ENCODE data around the gene SSX5. TPM values are rescaled to one million over a fixed set of nuclear protein-coding genes. Genes with fewer than 3 reads are reported as not detected.
"Not testable (repeated sequence)": the region's sequence is repeated elsewhere in the genome, so short reads cannot be mapped to it uniquely, and the experiment has no call there.

The SSX5 gene, protein sequence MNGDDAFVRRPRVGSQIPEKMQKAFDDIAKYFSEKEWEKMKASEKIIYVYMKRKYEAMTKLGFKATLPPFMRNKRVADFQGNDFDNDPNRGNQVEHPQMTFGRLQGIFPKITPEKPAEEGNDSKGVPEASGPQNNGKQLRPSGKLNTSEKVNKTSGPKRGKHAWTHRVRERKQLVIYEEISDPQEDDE
- not detected for polyA plus RNA-seq (ENCODE audit: insufficient read length in 12 of 12)
- long read RNA-seq, donor 1, partial matches to known transcripts = 0 of 12 reads
- long read RNA-seq, donor 1, other reads (novel, unspliced or antisense) = 12 of 12 reads
- long read RNA-seq, donor 2 = 0 reads
- long read RNA-seq, donor 3 = 0 reads
- long read RNA-seq, donor 4 = 0 reads
- long read RNA-seq, donor 5 = 0 reads
- long read RNA-seq, donor 6 = 0 reads
- long read RNA-seq, donor 7 = 0 reads
- long read RNA-seq, donor 8 = 0 reads
- long read RNA-seq, donor 9 = 0 reads
- long read RNA-seq, donor 10 = 0 reads
- long read RNA-seq, donor 11 = 0 reads

DNA sequence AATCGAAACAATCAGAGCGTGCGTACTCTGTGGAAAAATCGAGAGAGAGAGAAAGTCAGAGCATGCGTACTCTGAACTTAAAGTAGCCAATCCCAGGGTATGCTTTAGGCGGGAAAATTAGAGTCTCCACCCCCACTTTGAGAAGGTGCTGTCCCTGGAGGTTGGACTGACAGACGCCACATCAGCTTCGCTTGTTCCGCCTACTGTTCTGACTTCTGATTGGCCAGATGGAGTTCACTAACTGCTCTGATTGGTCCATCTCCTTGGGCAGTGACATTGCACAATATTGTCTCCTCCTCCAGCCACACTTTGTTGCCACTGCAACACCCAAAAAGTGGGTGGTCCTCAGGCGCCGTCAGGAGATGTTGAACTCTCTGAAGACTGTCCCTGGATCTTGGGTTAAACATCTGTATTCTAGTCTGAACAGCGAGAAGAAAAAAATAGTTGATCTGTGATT, at the start of gene SSX5:
Gene SSX5 (minus strand): TSS at position 51 of the 457 bp plus-strand sequence. CDS start 1,437 bp downstream, outside the sequence.
- DNase-seq = no peak

DNA sequence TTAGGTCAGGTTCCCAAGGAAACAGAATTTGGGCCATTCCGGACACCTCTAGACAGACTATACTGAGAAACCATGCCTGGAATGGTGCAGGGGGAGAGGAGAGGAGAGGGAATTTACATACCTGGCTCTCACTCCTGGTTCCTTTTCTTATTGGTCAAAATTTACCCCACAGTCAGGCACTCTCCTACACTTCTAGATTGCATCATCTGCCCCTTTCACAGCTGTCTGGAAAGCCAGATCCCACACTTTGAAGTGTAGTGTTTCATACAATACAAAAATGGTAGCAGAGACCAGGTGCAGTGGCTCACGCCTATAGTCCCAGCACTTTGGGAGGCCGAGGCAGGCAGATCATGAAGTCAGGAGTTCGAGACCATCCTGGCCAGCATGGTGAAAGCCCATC, 27.6 kb upstream of the SSX5 start:
- not testable (repeated sequence) for DNase-seq

DNA sequence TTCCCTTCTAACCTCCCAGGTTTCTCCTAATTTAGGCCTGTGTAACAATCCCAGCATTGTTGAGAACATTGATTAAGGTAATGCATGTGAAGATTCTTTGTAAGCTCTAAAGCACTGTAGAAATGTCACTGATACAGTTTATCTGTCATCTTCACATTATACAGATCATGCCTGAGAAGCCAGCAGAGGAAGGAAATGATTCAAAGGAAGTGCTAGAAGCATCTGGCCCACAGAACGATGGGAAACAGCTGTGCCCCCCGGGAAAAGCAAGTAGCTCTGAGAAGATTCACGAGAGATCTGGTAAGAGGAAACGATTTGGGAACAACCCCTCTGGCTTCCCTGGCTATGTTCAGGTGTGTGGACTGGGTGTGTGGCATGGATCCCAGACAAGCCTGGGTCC, 17.7 kb upstream of the SSX5 start:
- not testable (repeated sequence) for DNase-seq

DNA sequence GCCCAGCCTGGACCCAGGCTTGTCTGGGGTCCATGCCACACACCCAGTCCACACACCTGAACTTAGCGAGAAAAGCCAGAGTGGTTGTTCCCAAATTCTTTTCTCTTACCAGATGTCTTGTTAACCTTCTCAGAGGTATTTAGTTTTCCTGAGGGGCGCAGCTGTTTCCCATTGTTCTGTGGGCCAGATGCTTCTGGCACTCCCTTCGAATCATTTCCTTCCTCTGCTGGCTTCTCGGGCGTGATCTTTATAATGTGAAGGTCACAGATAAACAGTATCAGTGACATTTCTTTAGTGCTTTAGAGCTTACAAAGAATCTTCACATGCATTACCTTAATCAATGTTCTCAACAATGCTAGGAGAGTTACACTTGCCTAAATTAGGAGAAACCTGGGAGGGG, 6.6 kb downstream of the SSX5 start:
- not testable (repeated sequence) for DNase-seq

DNA sequence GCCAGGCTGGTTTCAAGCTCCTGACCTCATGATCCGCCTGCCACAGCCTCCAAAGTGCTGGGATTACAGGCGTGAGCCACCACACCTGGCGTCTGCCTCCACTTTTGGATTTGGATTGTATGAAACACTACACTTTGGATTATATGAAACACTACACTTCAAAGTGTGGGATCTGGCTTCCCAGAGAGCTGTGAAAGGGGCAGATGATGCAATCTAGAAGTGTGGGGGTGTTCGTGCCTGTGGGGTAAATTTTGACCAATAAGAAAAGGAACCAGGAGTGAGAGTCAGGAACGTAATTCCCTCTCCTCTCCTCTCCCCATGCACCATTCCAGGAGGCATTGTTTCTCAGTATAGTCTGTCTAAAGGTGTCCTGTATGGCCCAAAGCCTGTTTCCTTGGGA, 14.7 kb downstream of the SSX5 start:
- not testable (repeated sequence) for DNase-seq

DNA sequence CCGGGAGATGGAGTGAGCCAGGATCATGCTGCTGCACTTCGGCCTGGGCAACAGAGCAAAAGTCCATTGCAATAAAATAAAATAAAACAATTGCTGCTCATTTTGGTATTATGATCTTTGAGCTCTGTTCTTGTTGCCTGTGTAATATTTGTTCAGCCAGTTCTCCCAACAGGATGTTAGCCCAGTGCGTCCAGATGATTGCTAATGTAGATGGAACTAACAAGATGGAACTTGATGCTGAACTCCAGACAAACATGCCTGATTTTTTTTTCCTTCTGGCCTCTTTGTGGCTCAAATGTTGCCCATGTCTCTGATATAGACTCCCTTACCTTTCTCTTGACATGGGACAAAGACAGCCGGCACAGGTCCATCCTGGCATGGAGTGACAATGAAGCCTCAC, 15.8 kb downstream of the SSX5 start:
- DNase-seq = no peak

DNA sequence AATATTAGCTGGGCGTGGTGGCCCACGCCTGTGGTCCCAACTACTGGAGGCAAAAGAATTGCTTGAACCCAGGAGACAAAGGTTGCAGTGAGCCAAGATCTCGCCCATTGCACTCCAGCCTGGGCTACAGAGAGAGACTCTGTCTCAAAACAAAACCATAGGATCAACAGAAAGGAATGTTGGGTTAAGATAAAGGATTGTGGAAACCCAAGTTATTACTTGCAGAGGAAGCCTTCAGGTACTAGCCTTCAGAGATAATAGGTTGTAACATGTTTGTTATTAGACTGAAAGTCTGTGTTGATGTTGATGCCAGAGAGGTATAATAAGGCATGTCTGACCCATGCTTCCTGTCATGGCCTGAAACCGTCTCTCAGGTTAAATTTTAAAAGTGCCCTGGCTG, 16.9 kb downstream of the SSX5 start:
- DNase-seq = no peak

DNA sequence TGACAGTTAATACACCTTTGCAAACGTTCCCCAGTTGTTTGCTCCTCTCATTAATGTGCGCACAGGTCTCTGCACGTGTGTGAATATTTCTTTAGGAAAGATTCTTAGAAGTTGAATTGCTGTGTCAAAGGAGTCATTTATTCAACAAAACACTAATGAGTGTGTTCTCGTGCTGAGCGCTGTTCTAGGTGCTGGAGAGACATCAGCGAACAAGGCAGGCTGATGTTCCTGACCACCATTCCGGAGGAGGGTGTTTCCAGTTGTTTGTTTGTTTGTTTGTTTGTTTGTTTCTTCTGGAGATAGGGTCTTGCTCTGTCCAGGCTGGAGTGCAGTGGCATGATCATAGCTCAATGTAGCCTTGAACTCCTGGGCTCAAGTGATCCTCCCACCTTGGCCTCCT, 30.3 kb downstream of the SSX5 start:
- not testable (repeated sequence) for DNase-seq

DNA sequence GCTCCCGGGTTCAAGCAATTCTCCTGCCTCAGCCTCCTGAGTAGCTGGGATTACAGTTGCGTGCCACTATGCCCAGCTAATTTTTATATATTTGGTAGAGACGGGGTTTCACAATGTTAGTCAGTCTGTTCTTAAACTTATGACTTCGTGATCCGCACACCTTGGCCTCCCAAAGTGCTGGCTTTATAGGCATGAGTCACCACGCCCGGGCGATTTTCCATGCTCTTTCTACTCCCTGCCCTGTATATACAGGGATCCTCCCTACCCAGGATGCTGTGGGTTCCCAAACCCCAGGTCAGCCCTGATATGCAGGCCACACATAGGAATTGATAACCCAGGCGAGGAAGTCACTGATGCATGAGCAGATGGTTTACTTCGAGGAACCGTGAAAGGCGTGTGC, 31.4 kb downstream of the SSX5 start:
- no peak for DNase-seq

DNA sequence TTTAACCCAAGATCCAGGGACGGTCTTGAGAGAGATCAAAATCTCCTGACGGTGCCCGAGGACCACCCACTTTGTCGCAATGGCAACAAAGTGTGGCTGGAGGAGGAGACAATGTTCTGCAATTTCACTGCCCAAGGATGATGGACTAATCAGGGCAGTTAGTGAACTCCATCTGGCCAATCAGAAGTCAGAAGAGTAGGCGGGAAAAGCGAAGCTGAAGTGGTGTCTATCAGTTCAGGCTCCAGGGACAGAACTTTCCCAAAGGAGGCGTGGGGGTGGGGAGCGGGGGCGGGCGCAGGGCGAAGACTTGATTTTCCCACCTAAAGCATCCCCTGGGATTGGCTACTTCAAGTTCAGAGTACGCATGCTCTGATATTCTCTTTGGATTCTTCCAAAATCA, 40.6 kb downstream of the SSX5 start:
- no peak for DNase-seq

DNA sequence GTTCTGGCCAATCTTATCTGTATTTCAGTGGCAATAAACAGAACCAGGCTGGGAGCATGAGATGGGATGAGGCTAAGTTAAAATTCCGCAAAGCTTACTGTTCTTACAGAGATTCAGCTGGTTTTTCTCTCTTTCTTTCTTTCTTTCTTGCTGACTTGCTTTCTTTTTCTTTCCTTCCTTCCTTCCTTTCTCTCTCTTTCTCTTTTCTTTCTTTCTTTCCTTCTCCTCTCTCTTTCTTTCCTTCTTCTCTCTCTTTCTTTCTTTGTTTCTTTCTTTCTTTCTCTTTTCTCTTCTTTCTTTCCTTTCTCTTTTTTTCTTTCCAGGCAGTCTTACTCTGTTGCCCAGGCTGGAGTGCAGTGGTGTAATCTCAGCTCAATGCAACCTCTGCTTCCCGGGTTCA, 41.8 kb downstream of the SSX5 start:
- DNase-seq = no peak

DNA sequence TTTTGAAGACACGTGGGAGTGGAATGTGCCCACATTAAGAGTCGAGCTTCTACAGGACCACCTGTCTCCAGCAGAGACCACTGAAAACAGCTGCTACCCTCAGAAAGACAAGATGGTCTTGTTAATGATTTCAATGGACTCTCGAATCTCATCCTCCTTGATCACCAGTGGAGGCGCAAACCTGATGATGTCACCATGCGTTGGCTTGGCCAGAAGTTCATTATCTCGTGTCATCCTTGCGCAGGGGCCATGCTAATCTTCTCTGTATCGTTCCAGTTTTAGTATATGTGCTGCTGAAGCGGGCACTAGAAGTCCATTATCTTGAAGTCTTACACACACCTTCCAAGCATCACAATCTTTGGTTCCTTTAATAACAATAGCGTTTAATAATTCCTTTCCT, 42.8 kb downstream of the SSX5 start:
- DNase-seq = no peak

DNA sequence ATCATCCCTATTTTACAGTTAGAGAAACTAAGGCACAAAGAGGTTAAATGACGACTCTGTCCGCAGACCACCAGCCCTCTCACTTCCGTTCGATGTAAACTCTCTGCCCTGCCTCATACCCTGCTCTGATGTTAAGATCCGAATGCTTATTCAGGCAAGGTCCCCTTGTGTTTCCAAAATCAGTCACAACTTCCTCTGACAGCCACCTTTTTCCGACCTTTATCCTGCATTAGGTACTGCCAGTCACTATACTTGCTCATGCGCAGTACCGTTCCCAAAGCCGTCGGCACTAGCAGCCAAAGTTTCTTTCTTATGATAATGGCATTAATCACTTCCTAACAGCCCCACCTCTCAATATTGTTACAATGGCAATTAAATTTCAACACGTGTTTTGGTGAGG, 53.9 kb downstream of the SSX5 start:
- DNase-seq = not testable (repeated sequence)

DNA sequence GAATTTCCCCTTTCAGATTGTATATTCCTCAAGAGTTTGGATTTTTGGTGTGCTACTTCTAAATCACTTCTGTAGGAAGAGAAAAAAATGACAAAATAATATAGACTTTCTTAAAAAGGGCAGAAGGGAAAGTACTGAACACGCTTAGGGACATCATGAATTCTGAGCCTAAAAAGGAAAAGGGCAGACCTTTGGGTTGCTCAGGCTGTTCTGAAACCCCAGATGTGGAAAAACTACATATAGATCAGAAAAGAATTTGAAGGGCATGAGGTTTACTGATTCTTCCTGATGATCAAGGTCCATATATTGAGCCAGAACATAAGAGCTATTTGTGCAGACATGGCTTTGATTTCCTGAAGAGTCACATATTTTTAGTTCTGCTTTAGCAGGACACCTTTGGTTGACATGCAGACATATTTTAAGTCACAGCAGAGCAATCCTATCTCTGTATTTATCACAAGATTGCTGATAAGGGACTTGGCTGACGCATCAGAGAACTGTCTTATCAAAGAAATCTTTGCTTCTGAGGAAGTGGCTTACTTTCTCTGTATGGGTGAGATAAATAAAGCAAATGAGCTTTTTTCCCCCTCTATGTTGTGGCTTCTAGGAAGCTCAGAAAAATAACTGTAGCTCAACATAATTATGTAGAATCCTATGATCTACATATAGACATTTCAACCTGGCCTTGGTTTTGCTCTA, 54.6 kb downstream of the SSX5 start:
- not testable (repeated sequence) for DNase-seq

DNA sequence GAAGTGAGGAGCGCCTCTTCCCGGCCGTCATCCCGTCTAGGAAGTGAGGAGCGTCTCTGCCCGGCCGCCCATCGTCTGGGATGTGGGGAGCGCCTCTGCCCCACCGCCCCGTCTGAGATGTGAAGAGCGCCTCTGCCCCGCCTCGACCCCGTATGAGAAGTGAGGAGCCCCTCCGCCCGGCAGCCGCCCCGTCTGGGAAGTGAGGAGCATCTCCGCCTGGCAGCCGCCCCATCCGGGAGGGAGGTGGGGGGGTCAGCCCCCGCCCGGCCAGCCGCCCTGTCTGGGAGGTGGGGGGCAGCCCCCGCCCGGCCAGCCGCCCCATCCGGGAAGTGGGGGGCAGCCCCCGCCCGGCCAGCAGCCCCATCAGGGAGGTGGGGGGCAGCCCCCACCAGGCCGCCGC, 57.5 kb downstream of the SSX5 start:
- not testable (repeated sequence) for DNase-seq

Other genes with a start within 250 kb of the SSX5 start
- 10 to 100 TPM in 1 of 12 donors, 1 to 10 TPM in 10, not detected in 1; 4.0 to 10.4 (median 5.8) TPM for gene ZNF182, start 192.8 kb downstream of the SSX5 start, polyA plus RNA-seq (ENCODE audit: insufficient read length in 12 of 12)
- gene SPACA5, start 189.8 kb downstream of the SSX5 start, polyA plus RNA-seq (ENCODE audit: insufficient read length in 12 of 12) = under 1 TPM in 2 of 12 donors, not detected in 10; 0.32 to 0.56 TPM
- 1 to 10 TPM in 10 of 12 donors, not detected in 2; 1.8 to 4.0 (median 2.5) TPM for gene ZNF630, start 125.2 kb downstream of the SSX5 start, polyA plus RNA-seq (ENCODE audit: insufficient read length in 12 of 12)
- gene SPACA5B, start 66.2 kb downstream of the SSX5 start, polyA plus RNA-seq (ENCODE audit: insufficient read length in 12 of 12) = under 1 TPM in 1 of 12 donors, not detected in 11; 0.36 TPM
- gene SSX1, start 58.6 kb upstream of the SSX5 start, polyA plus RNA-seq (ENCODE audit: insufficient read length in 12 of 12) = under 1 TPM in 1 of 12 donors, not detected in 11; 0.12 TPM
- not detected for gene SSX3, start 159.9 kb upstream of the SSX5 start, polyA plus RNA-seq (ENCODE audit: insufficient read length in 12 of 12)
- not detected for gene SSX4, start 186.7 kb upstream of the SSX5 start, polyA plus RNA-seq (ENCODE audit: insufficient read length in 12 of 12)
- not detected for gene SSX4B, start 215.2 kb upstream of the SSX5 start, polyA plus RNA-seq (ENCODE audit: insufficient read length in 12 of 12)